ENCODE data around the gene SH3RF3. TPM values are rescaled to one million over a fixed set of nuclear protein-coding genes. Genes with fewer than 3 reads are reported as not detected.

Gene SH3RF3
- total RNA-seq, 1 experiment from 2014 or later: 4.9 TPM

- H3K27me3 ChIP-seq (ENCODE audit: control insufficient read depth, insufficient read depth, low read length): no peaks in the 10 kb centered on the region; the same call in 1 of the 2 replicates
- in situ Hi-C loops (cut with HindIII; ENCODE audit: low pct_unique_long_range_greater_than_20kb, low sequenced_read_pairs) (no loop called here), intact Hi-C loops (cut with micrococcal nuclease; ENCODE audit: unreplicated experiment) (no loop called here)
- no peaks in the 10 kb centered on the region for H3K36me3 ChIP-seq (ENCODE audit: control insufficient read depth, insufficient read depth, low read length)
- H3K9me3 ChIP-seq (ENCODE audit: control insufficient read depth, insufficient read depth, low read depth, low read length): no peaks in the 10 kb centered on the region
- H3K4me3 ChIP-seq (ENCODE audit: low read depth in 2 of 2, low read length in 2 of 2): no peak overlapping the region
- DNase-seq (ENCODE audit: low read depth, low spot score): no peak
- peaks cover 15% of the 10 kb centered on the region for H3K4me1 ChIP-seq (ENCODE audit: control insufficient read depth, insufficient read depth, low read length)
- ChIA-PET CTCF (no interaction called here), POLR2A (no interaction called here)
- TF ChIP-seq CTCF (IDR thresholded peaks at IDR 0.05) (no peak), REST (IDR thresholded peaks at IDR 0.05; ENCODE audit: insufficient read depth in 1 of 2, low read depth in 2 of 2, low read length in 1 of 2) (no peak), POLR2AphosphoS5 (IDR thresholded peaks at IDR 0.05; ENCODE audit: low read depth, low read length) (no peak), TCF7L2 (IDR thresholded peaks at IDR 0.05; ENCODE audit: low read depth, low read length) (no peak), SIN3A (IDR thresholded peaks at IDR 0.05; ENCODE audit: borderline replicate concordance, insufficient read depth, low read depth, low read length) (no peak)
- H3K27ac ChIP-seq (ENCODE audit: low read length): no peak overlapping the region
- no TSS peak for BruUV-seq (replicated peaks)
- no peak for ATAC-seq
Measured at GRCh38 chr2:109126501-109126860, 2.5 kb upstream of the SH3RF3 start.

- no TSS peak for BruUV-seq (replicated peaks)
- H3K9me3 ChIP-seq (ENCODE audit: control insufficient read depth, insufficient read depth, low read depth, low read length): no peaks in the 10 kb centered on the region
- ChIA-PET POLR2A (no interaction called here), CTCF (interaction anchor here (0.7 to 1.0 kb wide), 3 partner anchors 368 to 383 kb away, joined by 3 to 5 read pairs (median 3); no protein-coding TSS in a partner anchor)
- intact Hi-C loops (cut with micrococcal nuclease; ENCODE audit: unreplicated experiment): no loop called here
- peaks cover 19% of the 10 kb centered on the region for H3K4me1 ChIP-seq (ENCODE audit: control insufficient read depth, insufficient read depth, low read length)
- TF ChIP-seq REST (IDR thresholded peaks at IDR 0.05; ENCODE audit: insufficient read depth in 1 of 2, low read depth in 2 of 2, low read length in 1 of 2) (no peak), TCF7L2 (IDR thresholded peaks at IDR 0.05; ENCODE audit: low read depth, low read length) (no peak), POLR2AphosphoS5 (IDR thresholded peaks at IDR 0.05; ENCODE audit: low read depth, low read length) (no peak), SIN3A (IDR thresholded peaks at IDR 0.05; ENCODE audit: borderline replicate concordance, insufficient read depth, low read depth, low read length) (no peak), CTCF (IDR thresholded peaks at IDR 0.05) (no peak)
- H3K27ac ChIP-seq (ENCODE audit: low read length): no peak overlapping the region
- no peak overlapping the region; a peak in 1 of 4 replicates for H3K4me3 ChIP-seq (ENCODE audit: low read depth in 2 of 2, low read length in 2 of 2)
- peaks cover 1% of the 10 kb centered on the region for H3K27me3 ChIP-seq (ENCODE audit: control insufficient read depth, insufficient read depth, low read length)
- DNase-seq (ENCODE audit: low read depth, low spot score) (no peak), ATAC-seq (no peak)
- no peaks in the 10 kb centered on the region for H3K36me3 ChIP-seq (ENCODE audit: control insufficient read depth, insufficient read depth, low read length)
- in situ Hi-C loops (cut with HindIII; ENCODE audit: low pct_unique_long_range_greater_than_20kb, low sequenced_read_pairs): no loop called here
Measured at GRCh38 chr2:109127556-109127955, 1.4 kb upstream of the SH3RF3 start.

Measured in Panc1 (cell line).